ENCODE data around the gene TMEM139.

DNA sequence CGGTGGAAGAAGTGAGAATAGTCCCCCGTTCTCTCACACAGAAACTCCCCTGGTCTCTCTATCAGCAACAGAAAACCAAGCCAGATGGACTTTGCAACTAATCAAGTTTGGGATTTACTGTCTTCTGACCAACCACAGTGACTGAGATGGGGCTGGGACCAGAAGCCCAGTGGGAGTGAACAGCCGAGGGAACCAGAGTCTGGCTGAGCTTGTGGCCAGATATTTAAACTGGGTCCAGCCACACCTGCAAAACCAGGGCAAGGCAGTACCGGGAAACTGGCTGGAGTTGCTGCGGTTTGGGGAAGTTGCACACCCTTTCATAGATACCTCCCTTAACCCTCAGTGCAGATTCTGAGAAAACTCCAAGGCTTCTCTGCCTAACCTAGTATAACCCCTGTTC, 15.5 kb upstream of the TMEM139 start:
- TF ChIP-seq, protein P1, sequence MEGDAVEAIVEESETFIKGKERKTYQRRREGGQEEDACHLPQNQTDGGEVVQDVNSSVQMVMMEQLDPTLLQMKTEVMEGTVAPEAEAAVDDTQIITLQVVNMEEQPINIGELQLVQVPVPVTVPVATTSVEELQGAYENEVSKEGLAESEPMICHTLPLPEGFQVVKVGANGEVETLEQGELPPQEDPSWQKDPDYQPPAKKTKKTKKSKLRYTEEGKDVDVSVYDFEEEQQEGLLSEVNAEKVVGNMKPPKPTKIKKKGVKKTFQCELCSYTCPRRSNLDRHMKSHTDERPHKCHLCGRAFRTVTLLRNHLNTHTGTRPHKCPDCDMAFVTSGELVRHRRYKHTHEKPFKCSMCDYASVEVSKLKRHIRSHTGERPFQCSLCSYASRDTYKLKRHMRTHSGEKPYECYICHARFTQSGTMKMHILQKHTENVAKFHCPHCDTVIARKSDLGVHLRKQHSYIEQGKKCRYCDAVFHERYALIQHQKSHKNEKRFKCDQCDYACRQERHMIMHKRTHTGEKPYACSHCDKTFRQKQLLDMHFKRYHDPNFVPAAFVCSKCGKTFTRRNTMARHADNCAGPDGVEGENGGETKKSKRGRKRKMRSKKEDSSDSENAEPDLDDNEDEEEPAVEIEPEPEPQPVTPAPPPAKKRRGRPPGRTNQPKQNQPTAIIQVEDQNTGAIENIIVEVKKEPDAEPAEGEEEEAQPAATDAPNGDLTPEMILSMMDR (IDR thresholded peaks at IDR 0.05), result no peak
- no peak for TF ChIP-seq POLR2A (IDR thresholded peaks at IDR 0.05)
